Measurements from ENCODE around the gene NLGN1.

DNA sequence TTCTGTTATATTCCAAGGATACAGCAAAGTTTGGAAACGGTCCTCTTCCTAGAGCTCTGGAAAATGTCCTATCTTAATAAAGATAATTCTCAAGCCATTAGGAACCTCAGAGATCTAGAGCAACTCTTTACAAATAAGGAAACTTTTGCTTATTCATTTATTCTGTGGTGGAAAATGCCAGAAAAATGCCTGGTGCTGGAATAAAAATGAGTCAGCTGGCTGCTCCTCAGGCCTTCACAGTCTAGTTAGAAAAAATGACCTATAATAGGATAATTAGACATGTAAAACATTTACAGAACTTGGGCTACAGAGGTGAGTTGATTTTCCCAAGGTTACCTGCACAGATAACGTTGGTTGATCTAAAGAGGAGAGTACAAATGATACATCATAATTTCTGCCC, 372.5 kb downstream of the NLGN1 start:
- TF ChIP-seq POLR2A (IDR thresholded peaks at IDR 0.05; ENCODE audit: low read depth), result no peak
- TF ChIP-seq, protein P1, sequence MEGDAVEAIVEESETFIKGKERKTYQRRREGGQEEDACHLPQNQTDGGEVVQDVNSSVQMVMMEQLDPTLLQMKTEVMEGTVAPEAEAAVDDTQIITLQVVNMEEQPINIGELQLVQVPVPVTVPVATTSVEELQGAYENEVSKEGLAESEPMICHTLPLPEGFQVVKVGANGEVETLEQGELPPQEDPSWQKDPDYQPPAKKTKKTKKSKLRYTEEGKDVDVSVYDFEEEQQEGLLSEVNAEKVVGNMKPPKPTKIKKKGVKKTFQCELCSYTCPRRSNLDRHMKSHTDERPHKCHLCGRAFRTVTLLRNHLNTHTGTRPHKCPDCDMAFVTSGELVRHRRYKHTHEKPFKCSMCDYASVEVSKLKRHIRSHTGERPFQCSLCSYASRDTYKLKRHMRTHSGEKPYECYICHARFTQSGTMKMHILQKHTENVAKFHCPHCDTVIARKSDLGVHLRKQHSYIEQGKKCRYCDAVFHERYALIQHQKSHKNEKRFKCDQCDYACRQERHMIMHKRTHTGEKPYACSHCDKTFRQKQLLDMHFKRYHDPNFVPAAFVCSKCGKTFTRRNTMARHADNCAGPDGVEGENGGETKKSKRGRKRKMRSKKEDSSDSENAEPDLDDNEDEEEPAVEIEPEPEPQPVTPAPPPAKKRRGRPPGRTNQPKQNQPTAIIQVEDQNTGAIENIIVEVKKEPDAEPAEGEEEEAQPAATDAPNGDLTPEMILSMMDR (IDR thresholded peaks at IDR 0.05), result no peak
- TF ChIP-seq POLR2AphosphoS5 (IDR thresholded peaks at IDR 0.05), result no peak
